HUDEP-2 (cell line): ENCODE results near the gene RHOT1.
"Not testable (repeated sequence)": the region's sequence is repeated elsewhere in the genome, so short reads cannot be mapped to it uniquely, and the experiment has no call there.

ENCODE experiments used
- DNase-seq, 76 experiments: peaks; one replicate each; lab custom pipeline; 2025; ENCODE audit not compliant: unreplicated experiment in 76 of 76; lab: John Stamatoyannopoulos, UW

The RHOT1 gene

DNA sequence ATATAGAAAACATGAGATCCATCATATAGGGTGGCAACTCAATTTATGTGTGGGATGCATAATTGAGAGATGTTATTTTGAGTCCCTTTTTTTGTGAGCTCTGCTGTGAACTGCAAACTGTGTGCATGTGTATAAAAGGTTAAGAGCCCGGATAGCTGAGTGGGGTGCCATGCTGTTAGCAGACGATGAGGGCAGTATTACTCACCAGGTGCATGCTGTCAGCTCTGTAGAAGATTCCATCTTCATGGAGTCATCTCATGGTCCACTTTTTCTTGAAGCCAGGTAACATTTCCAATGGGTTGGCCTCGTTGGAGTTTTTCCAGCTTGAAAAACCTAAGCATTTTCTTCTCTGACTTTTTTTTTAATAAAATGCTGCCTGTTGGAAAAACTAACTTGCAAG is 80.3 kb downstream of the RHOT1 start:
- DNase-seq: no peak

DNA sequence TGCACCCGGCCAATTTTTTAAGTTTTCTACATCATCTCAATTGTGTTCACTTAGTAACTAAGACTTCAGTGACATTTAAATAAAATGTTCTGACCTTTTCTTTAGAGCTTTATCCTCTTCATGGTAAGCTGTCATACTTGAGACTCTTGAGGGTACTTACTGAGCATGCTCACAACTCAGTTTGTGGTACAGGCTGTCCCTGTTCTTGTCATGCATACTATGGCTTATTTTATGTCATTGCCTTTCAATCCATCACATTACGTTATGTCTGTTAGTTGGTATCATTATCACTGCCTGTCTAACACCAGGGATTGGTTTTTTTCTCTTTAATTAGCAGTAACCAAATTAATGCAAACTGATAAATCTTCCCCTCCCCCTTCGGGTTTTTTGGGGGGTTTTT is 81.4 kb downstream of the RHOT1 start:
- DNase-seq: no peak

DNA sequence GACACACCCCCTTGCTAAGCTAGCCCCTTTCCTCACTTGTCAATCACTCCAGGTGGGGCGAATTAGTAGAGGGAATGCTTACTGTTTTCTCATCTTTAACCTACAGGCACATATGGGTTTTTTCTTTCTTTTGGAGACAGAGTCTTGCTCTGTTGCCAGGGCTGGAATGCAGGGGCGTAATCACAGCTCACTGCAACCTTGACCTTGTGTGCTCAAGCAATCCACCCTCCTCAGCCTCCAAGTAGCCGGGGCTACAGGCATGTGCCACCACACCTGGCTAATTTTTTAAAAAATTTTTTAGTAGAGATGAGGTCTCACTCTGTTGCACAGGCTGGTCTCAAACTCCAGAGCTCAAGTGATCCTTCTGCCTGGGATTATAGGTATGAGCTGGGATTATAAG is 84.6 kb downstream of the RHOT1 start:
- DNase-seq: no peak

DNA sequence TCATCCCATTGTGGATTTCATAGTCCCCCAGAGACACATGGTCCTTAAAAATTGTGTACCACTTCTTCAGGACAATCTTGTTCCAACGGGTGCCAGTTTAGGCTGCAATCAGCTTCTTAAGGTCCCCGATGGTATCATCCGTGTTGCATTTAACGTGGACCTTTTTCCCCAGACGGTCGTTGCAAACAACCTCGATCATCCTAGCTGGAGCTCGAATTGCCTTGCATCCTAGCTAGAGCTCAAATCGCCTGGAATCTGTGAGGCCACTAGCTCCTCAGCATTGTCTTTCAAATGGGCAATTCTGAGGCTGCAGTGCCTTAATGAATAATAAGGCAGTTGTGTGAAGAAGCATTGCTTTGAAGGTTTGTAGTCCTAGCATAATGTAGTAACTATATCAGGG is 85.6 kb downstream of the RHOT1 start:
- no peak for DNase-seq

DNA sequence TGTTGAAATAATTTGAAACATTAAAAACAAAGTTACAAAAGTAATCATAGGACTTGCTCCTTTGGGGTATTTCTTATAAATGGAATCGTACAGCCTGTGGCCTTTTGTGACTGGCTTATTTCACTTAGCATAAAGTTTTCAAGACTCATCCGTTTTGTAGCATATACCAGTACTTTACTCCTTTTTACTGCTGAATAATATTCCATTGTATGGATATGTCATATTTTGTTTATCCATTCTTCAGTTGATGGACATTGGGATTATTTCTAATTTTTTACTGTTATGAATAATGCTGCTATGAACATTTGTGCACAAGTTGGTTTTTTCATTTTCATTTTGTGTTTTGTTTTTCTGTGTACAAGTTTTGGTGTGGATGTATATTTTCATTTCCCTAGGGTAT is 93.3 kb downstream of the RHOT1 start:
- no peak for DNase-seq

DNA sequence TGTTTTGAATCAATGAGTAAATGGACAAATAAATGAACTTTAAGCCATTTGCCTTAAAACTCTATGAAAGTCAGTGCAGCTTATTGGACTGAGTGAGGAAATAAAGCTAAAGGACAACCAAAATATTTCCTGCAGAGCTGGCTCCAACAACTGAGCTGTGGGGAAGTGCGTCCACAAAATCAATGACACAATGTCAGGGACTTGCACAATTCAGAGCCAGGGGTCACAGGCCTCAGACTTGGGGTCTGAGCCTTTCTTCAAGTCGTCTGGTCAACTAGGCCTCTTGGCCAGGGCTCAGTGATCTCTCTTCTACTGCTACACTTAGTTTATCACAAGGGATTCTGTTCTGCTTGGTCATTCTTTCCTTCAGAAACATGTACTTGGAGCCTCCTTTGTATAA is 97.2 kb downstream of the RHOT1 start:
- DNase-seq: no peak

DNA sequence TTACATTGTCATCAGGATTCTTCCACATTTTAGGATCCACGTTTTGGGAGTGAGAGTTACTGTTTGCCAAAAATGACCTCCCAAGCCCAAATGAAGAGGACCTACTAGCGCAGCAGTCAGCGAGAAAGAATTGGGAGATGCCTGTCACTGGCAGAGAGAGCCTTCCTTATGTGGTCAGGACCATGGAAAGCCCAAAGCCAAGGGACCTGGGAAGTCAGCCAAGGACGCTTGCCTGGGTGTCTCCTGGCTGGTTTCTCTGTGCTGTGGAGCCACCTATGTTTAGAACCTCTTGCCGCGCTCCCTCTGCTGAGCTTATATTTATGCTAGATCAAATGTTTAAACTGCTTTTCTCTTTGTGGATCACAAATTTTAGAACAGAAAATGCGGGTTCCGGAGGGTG is 98.4 kb downstream of the RHOT1 start:
- DNase-seq: peak in 3 of 76 experiments; percentile 2 to 6 (median 5)

DNA sequence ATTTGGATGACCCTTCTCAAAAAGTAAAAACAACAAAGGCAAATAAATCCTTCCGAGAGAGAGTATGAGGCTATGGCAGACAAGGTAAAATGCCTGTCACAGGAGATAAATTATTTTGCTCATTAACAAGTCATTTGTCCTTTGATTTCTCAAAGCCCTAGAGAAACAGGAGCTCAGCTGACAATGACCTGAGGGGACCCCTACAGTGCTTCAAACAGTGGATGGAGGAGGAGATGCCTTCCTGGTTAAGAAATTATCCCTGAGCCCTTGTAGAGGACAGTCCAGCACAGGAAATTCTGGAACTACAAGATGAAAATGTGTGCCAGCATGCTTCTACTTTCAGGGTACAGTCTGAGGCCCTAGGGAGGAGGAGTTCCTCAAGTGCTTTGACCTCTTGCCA is 99.3 kb downstream of the RHOT1 start:
- DNase-seq: no peak

DNA sequence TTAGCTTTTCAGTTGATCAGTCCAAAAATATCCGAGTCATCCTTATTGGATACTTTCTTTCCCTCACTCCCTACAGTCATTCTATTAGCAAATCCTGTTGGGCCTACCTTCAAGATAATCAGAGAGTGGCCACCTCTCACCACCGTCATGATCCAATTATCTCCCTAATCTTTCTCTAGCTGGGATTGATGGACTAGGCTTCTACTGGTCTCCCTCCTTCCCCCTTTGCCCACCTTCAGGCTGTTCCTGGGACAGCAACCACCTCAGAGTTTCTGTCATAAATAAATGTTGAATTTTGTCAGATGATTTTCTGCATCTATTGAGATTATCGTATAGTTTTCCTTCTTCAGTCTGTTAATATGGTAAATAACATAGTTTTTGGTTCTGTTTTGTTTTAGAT is 107.2 kb downstream of the RHOT1 start:
- no peak for DNase-seq

DNA sequence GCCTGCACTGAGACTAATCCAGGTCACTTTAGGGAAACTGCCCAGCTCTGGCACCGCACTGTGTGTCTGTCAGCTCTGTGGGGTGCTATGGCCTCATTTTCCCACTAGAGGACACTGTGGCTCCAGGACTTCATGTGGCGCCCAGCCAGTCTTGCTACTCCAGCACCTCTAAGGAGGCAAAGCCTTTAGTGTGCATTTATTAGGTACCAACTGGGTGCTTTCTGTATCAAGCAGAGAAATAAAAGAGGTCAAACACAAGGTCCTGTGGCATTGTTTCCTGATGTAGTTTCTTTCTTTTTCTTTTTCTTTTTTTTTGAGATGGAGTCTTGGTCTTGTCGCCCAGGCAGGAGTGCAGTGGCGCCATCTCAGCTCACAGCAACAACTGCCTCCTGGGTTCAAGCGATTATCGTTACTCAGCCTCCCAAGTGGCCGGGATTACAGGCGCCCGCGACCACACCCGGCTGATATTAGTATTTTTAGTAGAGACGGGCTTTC is 110.9 kb downstream of the RHOT1 start:
- DNase-seq: peak in 69 of 76 experiments; percentile 3 to 83 (median 58)

DNA sequence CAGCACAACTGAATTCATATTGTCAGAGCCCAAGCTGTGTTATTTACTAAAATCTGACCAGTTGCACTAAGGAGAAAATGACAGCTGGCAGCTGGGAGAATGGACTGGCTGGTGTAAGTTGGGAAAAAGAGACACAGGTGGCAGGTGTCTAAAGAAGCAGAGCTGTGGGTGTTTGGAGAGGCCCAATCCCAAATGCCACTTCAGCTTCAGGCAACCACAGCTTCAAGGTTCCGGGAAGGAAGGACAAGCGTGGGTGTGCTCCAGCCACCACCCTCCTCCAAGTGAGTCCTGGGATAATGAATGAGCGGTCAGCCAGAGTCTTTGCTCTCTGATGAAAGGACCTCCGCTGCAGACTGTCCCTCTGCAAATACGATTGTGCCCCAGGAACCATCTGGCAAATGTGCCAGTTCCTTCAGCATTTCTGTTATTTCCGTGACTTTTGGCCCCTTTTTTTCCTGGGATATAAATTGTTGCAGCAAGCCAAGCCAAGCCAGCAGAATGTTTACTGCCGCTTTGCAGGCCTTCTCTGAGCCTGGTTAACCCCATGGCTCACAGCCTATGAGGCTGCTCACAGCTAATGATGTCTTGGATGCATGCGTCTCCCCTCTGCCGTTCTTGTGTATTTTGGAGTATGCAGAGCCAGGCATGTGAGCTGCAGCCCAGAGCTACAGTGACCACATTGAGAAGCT is 113.9 kb downstream of the RHOT1 start:
- no peak for DNase-seq

DNA sequence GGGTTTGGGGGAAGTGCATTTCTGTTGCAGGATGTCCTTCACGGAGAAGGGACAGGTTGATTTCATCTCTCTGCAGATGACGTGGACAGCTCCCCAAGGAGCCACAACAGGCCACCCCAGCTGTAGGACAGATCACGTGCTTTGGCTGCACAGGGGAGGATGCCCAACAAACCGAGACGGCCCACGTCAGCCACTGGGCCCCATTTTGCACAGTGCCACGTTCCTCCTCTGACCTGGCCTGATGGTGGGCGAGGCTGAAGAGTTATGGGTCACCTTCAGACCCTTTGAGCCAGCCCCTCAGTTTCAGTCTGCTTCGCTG is 114.4 kb downstream of the RHOT1 start:
- no peak for DNase-seq

DNA sequence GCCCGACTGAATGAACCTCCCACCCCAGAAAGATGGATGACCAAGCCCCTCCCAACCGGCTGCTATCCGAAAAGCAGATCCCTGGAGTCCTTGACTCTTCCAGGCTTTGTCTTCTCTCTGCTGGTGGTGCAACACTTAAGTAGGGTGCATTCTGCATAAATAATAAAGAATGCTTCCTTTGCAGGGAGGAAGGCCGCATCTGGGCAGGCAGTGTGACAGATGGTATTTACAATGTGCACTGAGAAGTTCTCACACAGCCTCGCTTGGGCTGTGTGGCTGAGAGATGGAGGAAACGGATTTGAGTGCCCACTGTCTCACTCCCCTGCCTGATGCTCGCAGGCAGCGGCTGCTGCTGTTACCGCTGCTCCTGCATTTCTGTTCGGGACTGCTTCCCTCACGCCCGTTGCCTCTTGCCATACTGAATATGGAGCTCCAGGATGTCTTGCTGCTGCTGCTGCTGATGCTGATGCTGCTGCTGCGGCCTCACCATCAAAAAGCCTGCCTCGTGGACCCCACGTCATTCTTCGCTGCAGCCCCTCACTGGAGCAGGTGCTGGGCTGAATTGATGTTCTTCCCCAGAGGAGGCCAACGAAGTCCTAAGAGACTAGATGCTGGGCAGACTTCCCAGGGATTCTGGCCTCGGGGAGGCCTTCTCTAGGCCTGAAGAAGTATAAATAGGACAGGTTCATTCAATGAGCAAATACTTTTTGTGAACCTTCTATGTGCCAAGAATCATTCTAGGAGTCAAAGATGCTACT is 116.3 kb downstream of the RHOT1 start:
- DNase-seq: no peak

DNA sequence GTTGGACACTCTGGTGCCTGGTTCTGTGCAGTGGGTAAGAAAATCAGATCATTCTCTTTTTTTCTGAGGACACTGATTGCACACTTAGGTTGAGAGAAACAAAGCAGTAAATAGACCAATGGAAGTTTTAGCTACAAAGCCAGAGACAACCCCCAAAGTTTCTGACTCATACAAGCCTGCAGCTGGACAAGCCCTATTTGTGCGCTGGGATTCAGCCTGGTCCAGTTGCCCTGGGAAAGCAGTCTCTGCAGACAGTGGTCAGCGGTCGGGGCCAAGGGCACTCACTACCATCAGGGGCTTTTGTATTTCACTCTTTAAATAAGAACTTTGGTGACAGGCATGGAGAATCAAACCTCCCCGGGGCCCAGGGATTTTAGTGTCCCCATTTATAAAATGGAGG is 117.3 kb downstream of the RHOT1 start:
- no peak for DNase-seq

DNA sequence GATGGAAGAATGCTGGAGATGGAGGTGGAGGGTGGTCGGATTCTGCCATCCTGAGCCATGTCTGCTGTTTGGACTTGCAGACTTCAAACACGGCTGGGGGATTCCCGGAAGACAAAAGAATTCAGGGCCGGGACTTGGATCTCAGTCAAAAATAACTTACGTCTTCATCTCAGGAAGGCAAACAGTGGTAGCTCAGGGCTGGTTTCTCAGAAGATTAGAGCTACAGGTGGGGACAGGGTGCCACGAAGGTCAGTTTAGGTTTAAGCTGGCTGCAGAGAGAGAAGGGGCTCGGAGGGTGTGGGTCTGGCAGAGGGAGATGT is 119.1 kb downstream of the RHOT1 start:
- no peak for DNase-seq

DNA sequence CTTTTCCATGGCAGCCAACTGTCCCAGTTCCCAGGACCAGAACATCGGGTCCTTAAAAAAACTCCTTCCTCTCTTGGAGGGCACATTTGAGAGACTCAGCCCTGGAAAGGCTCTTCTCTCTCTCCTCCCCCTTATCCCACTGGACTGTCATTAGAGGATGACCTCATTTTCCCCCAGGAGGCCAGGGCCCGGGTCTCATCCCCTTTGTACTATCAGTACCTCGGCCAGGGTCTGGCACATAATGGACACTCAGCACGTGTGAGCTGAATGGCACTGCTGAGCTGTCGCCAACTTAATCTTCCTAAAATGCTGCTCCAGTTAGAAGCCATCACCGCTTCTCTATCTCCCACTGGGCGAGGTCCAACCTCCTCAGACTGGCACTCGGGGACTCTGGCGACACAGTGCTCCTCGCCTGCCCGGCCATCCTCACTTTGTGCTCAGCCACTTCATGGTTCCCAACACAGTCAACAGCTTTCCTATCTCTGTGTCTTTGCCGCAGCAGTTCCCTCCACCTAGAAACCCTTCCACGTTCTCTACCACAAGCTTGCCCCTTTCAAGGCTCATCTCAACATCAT is 119.7 kb downstream of the RHOT1 start:
- no peak for DNase-seq

DNA sequence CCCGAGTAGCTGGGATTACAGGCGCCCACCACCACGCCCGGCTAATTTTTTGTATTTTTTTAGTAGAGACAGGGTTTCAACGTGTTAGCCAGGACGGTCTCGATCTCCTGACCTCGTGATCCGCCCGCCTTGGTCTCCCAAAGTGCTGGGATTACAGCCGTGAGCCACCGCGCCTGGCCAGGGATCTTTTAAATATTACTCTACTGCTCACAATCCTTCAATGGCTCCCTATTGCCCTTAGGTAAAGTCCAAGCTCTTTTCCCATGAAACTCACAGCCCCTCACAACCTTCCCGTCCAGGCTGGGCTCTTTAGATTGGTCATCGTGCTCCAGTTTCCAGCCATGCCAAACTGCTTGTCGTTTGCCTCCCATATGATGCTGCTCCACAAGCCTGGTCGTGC is 121.2 kb downstream of the RHOT1 start:
- DNase-seq: not testable (repeated sequence)

DNA sequence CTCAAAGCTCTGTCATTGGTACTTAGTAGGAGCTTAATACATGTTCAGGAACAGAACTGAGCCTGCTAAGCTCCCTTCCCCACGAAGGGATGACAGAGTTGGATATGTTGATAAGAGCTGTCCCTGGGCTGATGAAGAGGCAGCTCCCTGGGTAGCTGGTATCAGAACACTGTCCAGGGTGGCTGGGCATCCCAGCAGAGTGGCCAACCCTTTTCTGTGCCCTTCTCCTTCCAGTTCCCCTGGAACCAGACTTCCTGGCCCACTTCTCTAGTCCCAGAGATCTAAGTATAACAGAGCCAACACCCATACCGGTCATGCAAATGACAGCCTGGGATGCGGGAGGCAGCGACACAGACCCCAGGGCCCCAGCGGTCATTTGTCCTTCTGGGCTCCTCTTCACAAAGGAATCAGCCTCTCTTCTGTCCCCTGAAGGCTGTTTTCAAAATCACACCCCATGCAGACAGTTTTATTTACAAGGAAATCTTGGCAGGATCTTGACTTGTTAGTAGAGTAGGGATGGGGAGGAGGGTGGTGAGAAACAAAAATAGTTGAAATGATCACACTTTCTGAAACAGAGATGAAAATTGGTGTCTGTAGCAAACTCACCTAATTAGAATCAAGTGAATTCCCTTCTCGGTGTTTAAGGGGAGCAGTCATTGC is 122.0 kb downstream of the RHOT1 start:
- DNase-seq: no peak

DNA sequence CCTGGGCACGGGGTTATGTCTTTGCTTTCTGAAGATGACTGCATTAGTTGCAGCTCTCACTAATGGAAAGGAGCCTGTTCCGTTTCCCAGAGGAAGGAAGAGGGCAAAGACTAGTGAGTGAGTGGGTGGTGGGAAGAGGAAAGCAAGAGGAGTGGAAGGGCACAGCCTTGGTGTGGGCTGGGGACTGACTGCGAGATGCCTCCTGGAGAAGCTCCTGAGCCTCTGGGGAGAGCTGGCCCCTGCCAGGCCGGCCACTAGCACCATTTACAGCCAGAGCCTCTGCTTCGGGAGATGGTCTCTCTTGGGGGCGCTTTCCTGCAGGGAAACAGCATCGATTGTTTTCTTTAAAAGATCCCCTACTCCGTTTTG is 122.5 kb downstream of the RHOT1 start:
- DNase-seq: no peak

DNA sequence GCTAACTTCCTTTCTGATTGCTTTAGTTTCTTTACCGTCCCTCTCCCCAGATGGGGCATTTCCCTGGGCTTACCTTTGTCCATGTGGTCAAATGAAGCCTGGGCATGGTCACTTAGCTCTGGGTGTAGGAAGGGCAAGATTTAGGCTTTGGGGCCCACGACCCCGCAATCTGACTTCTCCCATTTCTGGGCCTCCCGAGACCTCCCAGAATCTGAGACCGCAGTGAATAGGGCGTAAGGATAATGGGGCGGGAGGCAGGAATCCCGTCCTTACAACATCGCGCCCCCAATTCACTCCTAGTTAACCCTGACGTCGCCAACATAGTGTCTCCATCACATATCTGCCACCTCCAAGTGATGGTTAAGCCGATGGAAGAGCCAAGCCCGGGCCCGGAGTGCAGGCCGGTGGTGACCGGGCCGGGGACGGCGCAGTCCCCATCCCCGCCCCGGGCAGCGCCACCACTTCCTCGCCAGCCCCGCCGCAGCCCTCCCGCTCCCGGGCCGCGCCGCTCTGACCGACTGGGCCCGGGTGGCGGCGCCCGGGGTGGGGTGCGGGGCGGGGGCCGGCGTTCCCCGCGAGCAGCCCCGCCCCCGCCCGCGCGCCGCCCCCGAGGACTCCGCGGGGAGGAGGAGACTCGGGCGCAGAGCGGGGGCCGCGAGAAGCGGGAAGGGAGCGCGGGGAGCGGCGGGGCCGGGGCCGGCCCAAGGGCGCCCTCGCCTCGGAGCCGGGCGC is 123.1 kb downstream of the RHOT1 start, which contains the start of gene RHBDL3:
Gene RHBDL3, plus strand, starts transcription at position 641 of the 732 bp plus-strand sequence. CDS start 358 bp downstream, outside the sequence.
- DNase-seq: no peak

DNA sequence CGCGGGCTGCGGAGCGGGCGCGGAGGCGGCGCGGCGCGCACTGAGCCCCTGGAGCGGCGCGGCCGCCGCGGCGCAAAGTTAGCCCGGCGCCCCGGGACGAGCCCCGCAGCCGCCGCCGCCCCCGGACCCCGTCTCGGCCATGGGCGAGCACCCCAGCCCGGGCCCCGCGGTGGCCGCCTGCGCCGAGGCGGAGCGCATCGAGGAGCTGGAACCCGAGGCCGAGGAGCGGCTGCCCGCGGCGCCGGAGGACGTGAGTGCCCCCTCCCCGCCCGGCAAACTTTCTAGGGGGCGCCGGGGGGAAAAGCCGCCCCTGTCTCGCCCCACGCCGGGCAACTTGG is 123.7 kb downstream of the RHOT1 start:
- DNase-seq: no peak
